RWPE1 (cell line): ENCODE data around the gene SPEF2.

Source experiments
- CTCF ChIA-PET: fragments of 350-600 bp; sonication (Branson Sonifier 250); formaldehyde crosslinking; extraction: SDS; loops from one replicate; lab custom pipeline; 2021; lab: Yijun Ruan, JAX
- POLR2A ChIA-PET: fragments of 400-600 bp; formaldehyde crosslinking; extraction: SDS; loops from one replicate; lab custom pipeline; 2020; ENCODE audit warnings: antibody characterized with exemption; ENCODE audit not compliant: low non-redundant PET; lab: Yijun Ruan, JAX
- DNase-seq: peaks from one replicate; pipeline ENCODE4 v3.0.0; 2012; ENCODE audit warnings: low spot score
- H3K27ac ChIP-seq: fragments of 450-650 bp; 2 replicates; pipeline ENCODE4 v1.5.1; 2017
- TF ChIP-seq, protein P1 (sequence below): fragments of 450-650 bp; conservative IDR thresholded peaks from 2 replicates; pipeline ENCODE4 v1.5.1; 2017; ENCODE audit warnings: low read depth, mild to moderate bottlenecking

The SPEF2 gene

DNA sequence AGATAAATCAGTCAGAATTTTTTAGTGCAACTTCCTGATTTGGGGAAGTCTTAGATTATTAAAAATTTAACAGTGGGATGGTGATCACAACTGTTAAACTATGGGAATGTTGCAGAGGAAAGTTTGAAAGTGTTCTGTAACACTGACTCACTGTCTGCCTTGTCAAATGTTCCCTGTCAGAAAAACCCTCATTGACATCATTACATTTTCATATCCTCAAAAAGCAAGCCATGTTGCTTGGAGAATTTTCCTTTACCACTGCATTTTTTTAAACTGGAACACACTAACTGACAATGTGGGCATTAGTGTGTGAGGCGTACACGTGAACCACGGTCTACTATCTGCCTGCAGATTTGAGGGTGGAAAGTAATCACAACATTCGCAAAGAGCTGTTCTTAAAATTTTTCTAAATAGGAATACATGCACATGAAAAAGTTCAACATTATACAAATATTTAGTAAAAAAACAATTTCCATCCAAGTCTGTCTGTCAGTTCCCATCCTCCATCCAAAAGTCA is 210.5 kb downstream of the SPEF2 start:
- ChIA-PET CTCF (interaction anchor here (0.6 to 0.7 kb wide), 2 partner anchors 60 to 832 kb away, joined by 3 to 6 read pairs; no protein-coding TSS in a partner anchor), POLR2A (no interaction called here)
- no peak overlapping the region for H3K27ac ChIP-seq
- TF ChIP-seq, protein P1, sequence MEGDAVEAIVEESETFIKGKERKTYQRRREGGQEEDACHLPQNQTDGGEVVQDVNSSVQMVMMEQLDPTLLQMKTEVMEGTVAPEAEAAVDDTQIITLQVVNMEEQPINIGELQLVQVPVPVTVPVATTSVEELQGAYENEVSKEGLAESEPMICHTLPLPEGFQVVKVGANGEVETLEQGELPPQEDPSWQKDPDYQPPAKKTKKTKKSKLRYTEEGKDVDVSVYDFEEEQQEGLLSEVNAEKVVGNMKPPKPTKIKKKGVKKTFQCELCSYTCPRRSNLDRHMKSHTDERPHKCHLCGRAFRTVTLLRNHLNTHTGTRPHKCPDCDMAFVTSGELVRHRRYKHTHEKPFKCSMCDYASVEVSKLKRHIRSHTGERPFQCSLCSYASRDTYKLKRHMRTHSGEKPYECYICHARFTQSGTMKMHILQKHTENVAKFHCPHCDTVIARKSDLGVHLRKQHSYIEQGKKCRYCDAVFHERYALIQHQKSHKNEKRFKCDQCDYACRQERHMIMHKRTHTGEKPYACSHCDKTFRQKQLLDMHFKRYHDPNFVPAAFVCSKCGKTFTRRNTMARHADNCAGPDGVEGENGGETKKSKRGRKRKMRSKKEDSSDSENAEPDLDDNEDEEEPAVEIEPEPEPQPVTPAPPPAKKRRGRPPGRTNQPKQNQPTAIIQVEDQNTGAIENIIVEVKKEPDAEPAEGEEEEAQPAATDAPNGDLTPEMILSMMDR, result no peak
- DNase-seq, result no peak

DNA sequence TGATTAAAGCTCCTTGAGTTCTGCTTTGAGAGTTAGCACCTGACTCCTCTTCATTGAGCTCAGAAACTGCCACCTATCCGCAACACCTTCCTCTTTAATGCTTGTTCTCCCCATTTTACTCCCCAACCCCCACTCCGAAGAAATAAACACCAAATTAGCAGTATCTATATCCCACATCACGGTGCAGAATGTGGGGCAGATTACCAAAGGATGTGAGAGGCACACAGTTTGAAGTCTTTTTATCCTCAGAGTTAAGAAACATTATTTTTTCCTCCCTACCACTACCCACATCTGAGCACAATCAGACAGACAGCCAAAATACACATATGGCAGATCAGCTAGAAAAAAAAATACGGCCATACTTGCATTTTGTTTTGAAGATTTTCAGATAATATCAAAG is 212.9 kb downstream of the SPEF2 start:
- TF ChIP-seq, protein P1, result no peak
- no peak overlapping the region for H3K27ac ChIP-seq
- DNase-seq, result no peak
- ChIA-PET POLR2A (no interaction called here), CTCF (no interaction called here)

DNA sequence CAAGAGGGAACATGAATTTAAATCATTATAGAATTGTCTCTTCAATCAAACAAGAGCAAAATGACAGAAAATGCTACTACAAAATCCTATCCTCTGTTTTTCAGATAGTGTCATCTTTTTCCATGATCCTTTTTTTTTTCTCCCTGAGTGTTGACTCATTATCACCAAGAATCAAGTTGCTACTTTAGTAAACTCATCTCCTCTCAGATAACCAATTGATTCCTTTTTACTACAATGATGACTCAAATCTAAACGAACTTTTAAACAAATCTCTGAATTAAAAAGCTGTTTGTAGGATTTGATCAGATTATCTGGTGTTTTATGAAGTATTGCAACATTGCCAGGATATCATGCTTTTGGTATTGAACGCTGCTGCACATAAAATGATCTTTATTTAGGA is 215.1 kb downstream of the SPEF2 start:
- CTCF ChIA-PET, result no interaction called here
- POLR2A ChIA-PET, result no interaction called here
- TF ChIP-seq, protein P1, result no peak
- no peak overlapping the region for H3K27ac ChIP-seq
- DNase-seq, result no peak

DNA sequence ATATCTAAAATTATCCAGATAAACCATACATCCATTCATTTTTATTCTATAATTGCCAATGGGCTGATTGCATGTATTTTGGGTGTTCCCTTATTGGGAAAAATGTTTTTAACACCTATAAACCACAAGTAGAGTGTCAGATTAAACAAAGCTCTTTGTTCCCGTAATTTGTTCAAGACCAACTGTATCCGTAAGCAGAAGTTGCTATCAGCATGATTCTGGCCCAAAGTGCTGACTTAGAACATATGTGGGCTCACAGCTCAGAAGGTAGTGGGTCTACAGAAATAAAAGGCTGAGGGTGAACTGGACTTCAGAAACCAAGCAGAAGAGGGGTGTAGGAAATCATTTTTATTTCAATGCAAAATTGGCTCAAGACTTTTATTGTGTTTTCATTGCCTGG is 215.6 kb downstream of the SPEF2 start:
- H3K27ac ChIP-seq, result no peak overlapping the region
- DNase-seq, result no peak
- TF ChIP-seq, protein P1, result no peak
- ChIA-PET POLR2A (no interaction called here), CTCF (no interaction called here)

DNA sequence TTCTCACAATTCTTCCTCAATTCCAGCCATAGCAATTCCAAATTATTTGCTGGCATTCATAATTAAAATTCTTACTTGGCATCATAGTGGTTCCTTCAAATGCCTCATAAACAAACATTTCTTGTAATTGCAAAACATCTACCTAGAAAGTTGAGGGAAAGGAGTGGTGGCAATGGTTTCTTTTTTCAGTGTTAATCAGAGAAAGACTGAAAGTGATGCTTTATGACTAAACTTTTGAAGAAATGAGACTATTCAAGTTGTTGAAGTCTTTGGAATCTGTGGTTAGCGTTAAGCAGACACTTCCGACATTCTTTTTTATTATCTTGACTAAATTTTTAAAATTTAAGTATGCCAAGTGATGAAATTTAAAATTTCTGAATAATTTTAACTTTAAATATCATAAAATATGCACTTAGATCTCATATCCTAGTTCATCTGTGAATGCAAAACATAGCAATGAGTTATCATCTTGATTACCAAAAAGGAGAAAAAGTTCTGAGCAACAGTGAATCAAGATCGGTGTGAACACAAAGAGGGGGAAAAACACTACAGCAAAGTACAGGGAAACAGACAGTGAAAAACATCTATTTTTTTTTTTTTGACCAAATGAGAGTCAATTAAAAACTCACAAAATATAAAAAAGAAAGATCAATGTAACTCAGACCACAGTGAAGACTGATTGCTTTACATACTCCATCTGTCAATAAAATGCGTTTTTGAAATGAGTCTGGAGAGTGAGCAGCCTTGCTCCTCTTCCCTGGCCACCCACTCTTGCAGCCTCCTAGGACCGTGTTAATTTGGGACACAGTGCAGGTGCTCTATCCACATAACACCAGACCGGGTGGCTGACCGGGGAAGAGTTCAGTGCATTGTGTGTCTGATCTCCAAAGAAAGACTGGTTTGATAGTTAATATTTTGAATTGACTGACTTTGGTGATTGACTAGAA is 218.4 kb downstream of the SPEF2 start:
- no peak for DNase-seq
- H3K27ac ChIP-seq, result no peak overlapping the region
- TF ChIP-seq, protein P1, result no peak
- ChIA-PET POLR2A (no interaction called here), CTCF (interaction anchor here (0.6 kb wide), 1 partner anchor 23 kb away, joined by 3 read pairs; no protein-coding TSS in a partner anchor)

DNA sequence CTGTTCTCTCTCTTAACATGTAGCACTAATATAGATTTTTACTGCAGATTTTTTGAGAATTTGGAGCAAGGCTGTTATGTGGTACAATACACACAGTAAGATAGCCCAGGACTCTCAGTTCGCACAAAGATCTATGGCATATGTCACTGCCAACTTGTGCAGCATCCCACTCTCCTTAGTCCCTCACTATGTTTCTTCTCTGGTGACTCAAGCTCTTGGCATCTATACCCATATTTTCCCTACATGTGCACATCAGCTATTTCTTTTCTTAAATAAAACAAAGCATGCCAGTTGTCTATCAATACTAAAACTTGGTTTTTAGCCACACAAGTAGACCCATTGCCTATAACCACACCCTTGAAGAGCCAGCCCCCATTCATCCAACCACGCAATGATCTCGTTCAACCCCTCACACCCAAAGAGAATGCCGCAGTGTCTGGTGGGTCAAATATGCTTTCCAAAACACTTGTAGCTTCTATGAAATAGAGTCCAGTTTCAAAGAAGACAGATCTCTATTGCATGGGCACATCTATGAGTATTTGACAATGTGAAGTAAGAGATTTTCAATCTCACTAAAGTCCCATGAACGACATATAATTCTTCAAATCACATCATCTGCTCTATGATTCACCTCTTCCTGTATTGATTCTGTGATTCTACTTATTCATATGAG is 220.8 kb downstream of the SPEF2 start:
- ChIA-PET POLR2A (no interaction called here), CTCF (no interaction called here)
- H3K27ac ChIP-seq, result no peak overlapping the region
- DNase-seq, result no peak
- TF ChIP-seq, protein P1, result no peak
